Right ventricle myocardium inferior (tissue), 1 donor: Measurements from ENCODE around the gene HSPA2. TPM values are rescaled to one million over a fixed set of nuclear protein-coding genes. Genes with fewer than 3 reads are reported as not detected.
A peak's percentile ranks its signal among the peaks of the same experiment; 100 is the strongest.
"Not testable (repeated sequence)": the region's sequence is repeated elsewhere in the genome, so short reads cannot be mapped to it uniquely, and the experiment has no call there.

Experiments
- ATAC-seq: fragments of 200-7000 bp; cut with Tn5 transposase; one replicate; pipeline ENCODE4 v1.9.1; 2020; ENCODE audit warnings: mild to moderate bottlenecking, moderate library complexity
- DNase-seq: peaks from one replicate; pipeline ENCODE4 v3.0.0; 2021; ENCODE audit errors: missing footprints
- intact Hi-C: fragments of 100-400 bp; cut with DNase I; formaldehyde crosslinking; loops from one replicate; pipeline ENCODE4 v1.11.0; 2022
- total RNA-seq: library from RNA; stranded (reverse); fragmentation: NEBNext Ultra II Directional; extraction: Animal tissue kit (Norgen Biotek cat#: 25700); gene quantifications from one replicate; pipeline ENCODE4 v1.2.1, GENCODE V29; 2021
- donor health status: DM: no; HTN: yes; CAD: no; lungs with severe emphysema.

HSPA2 gene
- total RNA-seq, 1 donor from 2014 or later, result 15.2 TPM

DNA sequence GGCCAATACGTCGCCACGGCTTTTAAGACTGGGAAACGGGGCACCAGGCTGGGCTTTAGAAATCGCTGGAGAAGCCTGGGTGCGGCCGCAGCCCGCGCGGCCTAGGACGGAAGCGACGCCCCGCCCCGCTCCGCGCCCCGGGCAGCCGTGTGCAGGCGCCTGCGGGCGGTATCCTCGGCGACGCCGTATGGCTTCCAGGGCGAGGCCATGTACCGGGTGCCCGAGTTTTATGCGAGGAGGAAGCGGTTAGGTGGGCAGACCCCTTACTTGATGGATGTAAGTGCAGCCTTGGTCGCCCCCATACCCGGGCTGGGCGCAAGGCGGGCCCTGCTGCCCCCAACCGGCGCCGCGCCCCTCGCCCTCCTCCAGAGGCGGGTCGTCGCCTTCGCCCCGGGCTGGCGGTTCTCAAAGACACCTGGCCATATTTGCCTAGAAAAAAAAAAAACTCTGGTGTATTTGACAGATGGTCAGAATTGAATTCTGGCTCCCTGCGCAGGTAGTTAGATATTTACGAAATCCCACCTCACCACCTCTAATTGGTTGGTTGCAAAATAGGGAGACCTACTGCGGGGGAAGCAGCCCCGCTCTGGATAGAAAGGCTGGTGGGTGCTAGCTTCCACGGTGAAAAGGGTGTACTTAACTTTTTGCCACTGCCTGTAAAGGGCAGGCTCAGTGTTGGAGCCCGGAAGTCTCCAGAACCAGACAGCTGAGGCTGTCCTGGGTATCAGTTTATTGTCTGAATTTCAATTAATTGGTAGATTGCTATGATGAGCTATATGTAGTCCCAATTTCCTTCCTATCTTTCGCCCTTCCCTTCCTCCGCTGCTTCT is 9.5 kb downstream of the HSPA2 start, which contains the start of gene PPP1R36:
Gene PPP1R36 (plus strand): TSS at position 171 of the 830 bp plus-strand sequence. CDS start 37 bp downstream, at position 208.
- peak; percentile 62 for DNase-seq
- intact Hi-C loops, result no loop called here
- peak; percentile 89 for ATAC-seq

DNA sequence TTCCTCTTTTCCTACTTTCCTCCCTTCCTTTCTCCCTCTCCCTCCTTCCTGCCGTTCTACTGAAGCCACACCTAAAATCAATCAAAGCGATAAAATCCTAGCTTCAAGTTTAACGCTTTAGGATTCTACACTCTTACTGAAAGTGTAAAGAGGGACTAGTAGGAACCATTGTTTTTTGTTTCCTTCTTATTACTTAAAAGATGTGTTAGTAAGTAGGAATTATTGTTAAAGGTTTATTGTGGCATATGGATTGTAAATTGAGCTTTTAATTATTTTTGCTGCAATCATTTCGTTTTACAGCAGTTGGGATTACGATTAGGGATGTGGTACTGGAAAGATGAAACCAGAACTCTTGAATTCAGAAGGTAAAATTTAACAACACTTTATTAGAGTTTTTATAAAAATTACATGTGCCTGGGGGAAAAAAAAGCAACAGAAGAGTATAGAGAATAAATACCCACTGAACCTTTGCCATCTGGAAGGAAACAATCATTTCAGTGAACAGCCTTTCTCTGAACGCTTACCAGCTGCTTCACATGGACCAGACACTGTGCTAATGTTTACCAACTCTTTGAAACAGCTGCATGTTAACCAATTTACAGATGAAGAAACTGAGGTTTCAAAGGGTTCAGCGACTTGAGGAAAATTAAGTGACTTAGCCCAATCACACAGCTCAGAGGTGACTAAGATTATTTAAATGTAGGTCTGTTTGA is 10.2 kb downstream of the HSPA2 start:
- intact Hi-C loops, result no loop called here
- ATAC-seq (no peak), DNase-seq (no peak)

GRCh38 chr14:64554556-64554955 is 14.0 kb downstream of the HSPA2 start:
- DNase-seq (no peak), ATAC-seq (no peak)
- intact Hi-C loops, result no loop called here

- intact Hi-C loops, result no loop called here
- DNase-seq (no peak), ATAC-seq (no peak)
Observed at GRCh38 chr14:64556526-64556925, 16.0 kb downstream of the HSPA2 start.

DNA sequence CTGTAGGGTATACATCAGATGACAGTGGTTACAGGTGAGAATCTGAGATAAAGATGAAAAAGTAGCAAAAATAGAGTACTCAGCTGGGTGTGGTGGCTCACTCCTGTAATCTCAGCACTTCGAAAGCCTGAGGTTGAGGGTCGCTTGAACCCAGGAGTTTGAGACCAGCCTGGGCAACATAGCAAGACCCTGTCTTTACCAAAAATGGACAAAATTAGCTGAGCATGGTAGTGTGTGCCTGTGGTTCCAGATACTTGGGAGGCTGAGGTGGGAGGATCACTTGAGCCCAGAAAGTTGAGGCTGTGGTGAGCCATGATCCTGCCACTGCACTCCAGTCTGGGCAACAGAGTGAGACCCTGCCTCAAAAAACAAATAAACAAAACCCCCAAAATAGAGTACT is 17.7 kb downstream of the HSPA2 start:
- DNase-seq, intact Hi-C loops, ATAC-seq: not testable (repeated sequence)

DNA sequence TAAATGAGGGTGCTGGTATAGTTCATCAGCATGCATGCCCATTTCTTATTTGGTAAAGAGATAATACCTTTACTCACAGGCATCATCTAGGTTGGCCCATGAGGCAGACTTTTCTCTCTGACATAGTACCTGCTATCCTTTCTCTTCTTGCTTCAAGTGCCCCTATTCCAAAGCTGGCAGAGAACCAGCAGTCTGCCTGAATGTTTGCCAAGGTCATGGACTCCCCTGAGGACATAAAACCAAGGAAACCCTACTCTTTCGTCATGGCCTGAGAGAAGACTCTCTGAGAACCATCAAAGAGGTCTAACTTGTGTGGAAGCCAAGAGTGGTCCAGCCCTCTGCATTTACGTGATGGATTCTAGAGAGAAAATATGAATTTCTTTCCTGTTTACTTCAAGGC is 21.1 kb downstream of the HSPA2 start:
- DNase-seq (no peak), ATAC-seq (no peak)
- intact Hi-C loops, result no loop called here

DNA sequence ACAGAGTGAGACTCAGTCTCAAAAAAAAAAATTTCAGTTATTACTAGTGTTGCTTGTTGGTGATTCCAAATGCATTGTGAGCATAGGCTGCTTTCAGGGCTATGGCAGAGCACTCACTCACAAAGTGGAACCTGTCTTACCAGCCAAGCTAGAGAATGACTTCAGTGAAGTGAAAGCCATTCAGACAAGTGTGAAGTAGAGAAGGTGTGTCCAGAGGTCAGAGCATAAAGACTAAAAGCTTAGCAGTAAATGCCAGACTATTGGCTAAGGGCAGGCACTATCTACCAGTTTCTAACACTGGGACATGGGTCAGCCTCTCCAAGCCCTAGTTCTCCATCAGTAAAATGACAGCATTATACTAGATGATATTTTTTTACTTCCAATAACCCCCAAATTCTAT is 21.9 kb downstream of the HSPA2 start:
- intact Hi-C loops, result no loop called here
- ATAC-seq (peak; percentile 51), DNase-seq (no peak)

DNA sequence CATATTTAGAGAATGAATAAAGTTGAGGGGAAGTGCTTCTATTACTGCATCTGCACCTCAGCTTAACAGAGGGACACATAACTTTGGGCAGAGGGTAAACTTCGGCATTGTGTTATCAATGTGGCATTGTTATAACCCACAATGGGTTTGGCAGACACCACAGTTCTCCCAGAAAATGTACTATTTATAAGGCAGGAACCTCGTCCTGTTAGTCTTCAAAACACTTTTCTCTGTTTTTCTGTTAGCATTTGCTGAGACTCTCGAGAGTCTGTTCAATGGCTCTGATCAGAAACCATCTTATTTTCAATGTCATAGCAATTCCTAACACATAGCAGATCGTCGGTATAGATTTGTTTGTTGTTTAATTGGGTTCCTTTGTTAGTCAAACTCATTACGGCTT is 23.2 kb downstream of the HSPA2 start:
- ATAC-seq, result no peak
- intact Hi-C loops, result no loop called here

DNA sequence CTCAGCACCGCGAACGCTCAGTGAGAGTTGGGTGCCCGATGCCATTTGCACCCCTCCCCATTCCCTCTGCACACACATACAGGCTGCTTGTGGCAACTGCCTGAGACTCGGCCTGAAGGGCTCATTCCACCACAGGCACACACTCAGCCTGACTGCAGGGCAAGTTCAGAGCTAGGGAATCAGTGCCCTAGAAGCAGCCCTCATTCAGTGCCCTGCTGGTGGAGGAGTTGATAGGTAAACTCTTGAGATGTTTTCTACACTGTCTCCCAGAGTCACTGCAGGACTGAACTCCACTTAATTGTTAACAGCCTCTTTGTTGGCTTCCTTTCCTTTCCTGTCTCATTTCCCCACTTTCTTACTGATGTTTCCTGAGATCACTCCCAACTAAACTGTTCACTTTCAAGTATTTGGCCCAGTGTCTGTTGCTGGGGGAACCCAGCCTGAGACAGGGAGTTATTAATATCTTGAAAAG is 26.1 kb downstream of the HSPA2 start:
- intact Hi-C loops, result no loop called here
- DNase-seq (no peak), ATAC-seq (no peak)

More for the DNA sequence above, 23.2 kb downstream of the HSPA2 start:
- DNase-seq, result no peak

- intact Hi-C loops, result loop anchor here (2.0 kb wide), 1 partner anchor 28 kb away; the partner anchor contains the start of gene HSPA2
- ATAC-seq, result peak; percentile 93
Observed at GRCh38 chr14:64569138-64569631, 28.6 kb downstream of the HSPA2 start.

GRCh38 chr14:64569646-64570045 is 29.1 kb downstream of the HSPA2 start:
- peak; percentile 8 for ATAC-seq
- intact Hi-C loops, result loop anchor here (2.0 kb wide), 1 partner anchor 29 kb away; the partner anchor contains the start of gene HSPA2
- DNase-seq, result not testable (repeated sequence)

More at GRCh38 chr14:64569138-64569631, 28.6 kb downstream of the HSPA2 start:
- no peak for DNase-seq

- ATAC-seq (no peak), DNase-seq (no peak)
- intact Hi-C loops, result no loop called here
Observed at GRCh38 chr14:64572386-64573104, 32.0 kb downstream of the HSPA2 start.

GRCh38 chr14:64573109-64573508 is 32.6 kb downstream of the HSPA2 start:
- DNase-seq (no peak), ATAC-seq (peak; percentile 29)
- intact Hi-C loops, result no loop called here

DNA sequence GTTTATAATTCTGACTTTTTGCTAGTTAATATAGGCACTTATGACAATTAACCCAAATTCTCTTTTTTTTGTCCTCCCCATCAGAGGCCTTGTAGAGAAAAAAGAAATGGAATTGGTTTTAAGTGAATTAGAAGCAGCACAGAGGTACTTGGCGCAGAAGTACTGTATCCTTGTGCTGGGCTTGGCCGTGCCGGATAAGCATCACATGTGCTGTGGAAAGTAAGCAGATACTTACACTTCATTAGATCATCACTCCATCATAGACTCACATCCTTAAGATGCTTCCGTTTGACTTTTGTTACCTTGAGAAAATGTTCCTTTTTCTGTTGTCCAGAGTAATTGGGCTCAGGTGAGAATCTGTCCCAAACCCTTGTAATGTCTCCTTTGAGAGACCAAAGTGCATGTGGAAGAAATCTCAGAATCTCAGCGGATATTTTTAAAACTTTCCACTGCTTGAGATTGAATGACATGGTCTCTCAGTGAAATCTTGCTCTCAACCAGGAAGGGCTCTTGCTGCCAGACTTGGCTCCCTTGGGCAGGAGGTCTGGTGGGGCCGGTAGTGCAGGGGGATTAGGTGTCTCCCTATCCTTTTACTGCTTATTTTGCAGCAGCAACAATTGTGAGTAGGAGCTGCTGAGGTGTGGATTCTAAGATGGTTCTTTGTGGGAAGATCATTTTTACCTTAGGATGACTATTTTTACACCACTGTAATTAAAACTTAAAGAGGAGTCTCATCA is 34.0 kb downstream of the HSPA2 start:
- no peak for ATAC-seq

DNA sequence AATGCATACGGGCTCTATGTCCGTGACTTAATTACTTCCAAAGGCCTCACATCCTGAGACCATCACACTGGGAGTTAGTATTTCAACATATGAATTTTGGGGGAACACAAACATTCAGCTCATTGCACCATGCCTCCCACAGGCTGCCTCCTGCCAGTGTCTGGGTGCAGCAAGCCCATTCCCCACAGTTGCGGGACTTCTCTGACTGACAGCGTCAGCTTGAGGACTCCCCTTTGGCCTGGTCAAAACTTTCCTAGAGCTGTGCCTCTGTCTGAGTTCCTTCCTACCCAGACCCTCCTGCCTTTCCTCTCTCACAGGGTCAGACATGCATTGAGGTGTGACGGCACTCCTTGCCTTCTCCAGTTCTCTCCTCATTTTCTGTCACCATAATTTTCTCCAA is 36.7 kb downstream of the HSPA2 start:
- ATAC-seq (no peak), DNase-seq (no peak)
- intact Hi-C loops, result no loop called here

More for the DNA sequence above, 34.0 kb downstream of the HSPA2 start:
- intact Hi-C loops, result no loop called here
- no peak for DNase-seq

GRCh38 chr14:64580467-64580866 is 39.9 kb downstream of the HSPA2 start:
- no peak for ATAC-seq
- DNase-seq, result no peak
- intact Hi-C loops, result no loop called here

GRCh38 chr14:64581363-64581762 is 40.8 kb downstream of the HSPA2 start:
- no peak for DNase-seq
- ATAC-seq, result no peak
- intact Hi-C loops, result no loop called here

DNA sequence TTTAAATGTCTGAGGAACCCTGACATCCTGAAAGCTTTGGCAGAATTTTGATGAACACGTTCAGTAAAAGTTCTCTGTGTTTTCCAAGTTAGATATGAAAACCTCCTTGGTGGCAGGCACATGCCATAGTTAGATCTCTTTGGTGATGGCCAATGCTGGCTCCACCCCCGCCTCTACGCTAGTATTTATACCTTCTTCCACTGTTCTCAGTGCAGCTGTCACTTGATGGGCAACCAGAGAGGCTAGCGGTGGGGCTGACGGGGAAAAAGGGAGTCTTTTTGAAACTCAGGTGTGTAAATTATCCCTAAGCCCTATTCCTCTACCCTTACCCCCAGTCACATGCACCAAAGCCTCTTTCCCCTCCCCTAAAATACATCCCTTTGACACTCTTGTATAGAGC is 41.3 kb downstream of the HSPA2 start:
- intact Hi-C loops, result no loop called here
- DNase-seq, result no peak
- ATAC-seq, result no peak
